ENCODE results near the gene IFNL4. TPM values are rescaled to one million over a fixed set of nuclear protein-coding genes. Genes with fewer than 3 reads are reported as not detected.
A peak's percentile ranks its signal among the peaks of the same experiment; 100 is the strongest.

Gene IFNL4
- total and polyA plus RNA-seq, 2 donors (not counting 1 experiment from before 2014, with no cell fraction given): not detected

DNA sequence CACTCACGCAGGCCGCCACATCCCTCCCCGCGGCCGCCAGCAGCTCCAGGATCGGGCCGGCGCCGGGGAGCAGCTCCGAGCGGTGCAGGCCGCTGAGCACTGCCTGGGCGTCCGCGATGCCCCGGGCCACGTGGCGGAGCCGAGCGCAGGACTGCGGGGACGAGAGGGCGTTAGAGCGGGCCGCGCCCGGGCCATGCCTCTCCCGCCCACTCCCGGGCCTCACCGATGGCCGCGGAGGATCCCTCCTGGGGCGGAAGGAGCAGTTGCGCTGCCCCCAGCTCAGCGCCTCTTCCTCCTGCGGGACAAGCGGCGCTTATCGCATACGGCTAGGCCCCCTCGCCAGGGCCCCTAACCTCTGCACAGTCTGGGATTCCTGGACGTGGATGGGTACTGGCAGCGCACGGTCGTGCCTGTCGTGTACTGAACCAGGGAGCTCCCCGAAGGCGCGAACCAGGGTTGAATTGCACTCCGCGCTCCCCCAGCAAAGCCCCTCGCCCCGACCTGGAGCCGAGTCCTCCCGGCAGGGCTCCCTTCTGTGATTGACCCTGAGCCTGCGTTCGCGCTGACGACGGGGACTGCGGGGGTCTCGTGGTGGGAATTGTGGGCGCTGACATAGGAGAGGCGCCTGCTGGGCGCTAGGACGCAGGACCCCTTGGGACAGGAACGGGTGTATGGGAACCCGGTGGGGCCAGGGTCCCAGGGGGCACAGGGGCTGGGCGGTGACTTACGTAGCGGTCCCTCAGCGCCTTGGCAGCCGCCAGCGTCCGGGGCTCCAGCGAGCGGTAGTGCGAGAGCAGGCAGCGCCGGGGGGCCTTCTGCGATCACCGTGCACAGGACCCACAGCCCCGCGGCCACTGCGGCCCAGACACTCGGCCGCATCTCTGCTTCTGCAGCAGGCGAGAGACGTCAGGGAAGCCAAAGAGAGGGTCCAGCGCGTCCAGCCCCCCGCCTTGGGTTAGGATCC is 673 bp downstream of the IFNL4 start:
- Histone ChIP-seq H3K79me2 (ENCODE audit: control insufficient read depth, insufficient read depth, low read length) (no peaks in the 10 kb centered on the region), H3K4me1 (ENCODE audit: control insufficient read depth in 2 of 2, insufficient read depth in 2 of 2, low read length in 2 of 2) (peaks cover 9 to 12% of the 10 kb centered on the region in 2 donors), H3K27me3 (replicated peaks in 1 of 4; ENCODE audit: control extremely low read depth in 1 of 4, control insufficient read depth in 3 of 4, insufficient read depth in 4 of 4, low read length in 3 of 4) (peaks cover 0 to 15% (median 3%) of the 10 kb centered on the region in 4 experiments), H2AFZ (ENCODE audit: insufficient read depth, low read depth, low read length, poor library complexity, severe bottlenecking) (peak overlapping the region; percentile 54), H3K9me3 (ENCODE audit: control extremely low read depth in 1 of 3, control insufficient read depth in 2 of 3, insufficient read depth in 1 of 3, low read length in 2 of 3) (no peaks in the 10 kb centered on the region), H3K9ac (ENCODE audit: low read length) (no peak overlapping the region), H3K4me2 (replicated peaks; ENCODE audit: low read depth, low read length, poor library complexity, severe bottlenecking) (peak overlapping the region; percentile 59), H3K27ac (ENCODE audit: low read length in 2 of 2) (no peak overlapping the region), H3K36me3 (replicated peaks in 1 of 2; ENCODE audit: control extremely low read depth in 1 of 2, control insufficient read depth in 1 of 2, extremely low read depth in 1 of 2, insufficient read depth in 2 of 2, low read length in 1 of 2) (no peaks in the 10 kb centered on the region), H4K20me1 (ENCODE audit: control insufficient read depth, insufficient read depth, low read length, poor library complexity, severe bottlenecking) (no peaks in the 10 kb centered on the region), H3K4me3 (ENCODE audit: control extremely low read depth in 1 of 5, extremely low read depth in 1 of 5, insufficient read depth in 1 of 5, low read depth in 2 of 5, low read length in 4 of 5) (peak overlapping the region in 1 of 5 experiments; percentile 23)
- TF ChIP-seq, protein P1, sequence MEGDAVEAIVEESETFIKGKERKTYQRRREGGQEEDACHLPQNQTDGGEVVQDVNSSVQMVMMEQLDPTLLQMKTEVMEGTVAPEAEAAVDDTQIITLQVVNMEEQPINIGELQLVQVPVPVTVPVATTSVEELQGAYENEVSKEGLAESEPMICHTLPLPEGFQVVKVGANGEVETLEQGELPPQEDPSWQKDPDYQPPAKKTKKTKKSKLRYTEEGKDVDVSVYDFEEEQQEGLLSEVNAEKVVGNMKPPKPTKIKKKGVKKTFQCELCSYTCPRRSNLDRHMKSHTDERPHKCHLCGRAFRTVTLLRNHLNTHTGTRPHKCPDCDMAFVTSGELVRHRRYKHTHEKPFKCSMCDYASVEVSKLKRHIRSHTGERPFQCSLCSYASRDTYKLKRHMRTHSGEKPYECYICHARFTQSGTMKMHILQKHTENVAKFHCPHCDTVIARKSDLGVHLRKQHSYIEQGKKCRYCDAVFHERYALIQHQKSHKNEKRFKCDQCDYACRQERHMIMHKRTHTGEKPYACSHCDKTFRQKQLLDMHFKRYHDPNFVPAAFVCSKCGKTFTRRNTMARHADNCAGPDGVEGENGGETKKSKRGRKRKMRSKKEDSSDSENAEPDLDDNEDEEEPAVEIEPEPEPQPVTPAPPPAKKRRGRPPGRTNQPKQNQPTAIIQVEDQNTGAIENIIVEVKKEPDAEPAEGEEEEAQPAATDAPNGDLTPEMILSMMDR (IDR thresholded peaks at IDR 0.05): no peak
- no peak for TF ChIP-seq EZH2 (IDR thresholded peaks at IDR 0.05; ENCODE audit: borderline replicate concordance, insufficient read depth, low read depth, low read length, poor library complexity, severe bottlenecking)
- Mint-ChIP-seq H3K4me1 (no peaks in the 10 kb centered on the region), H3K4me3 (no peak overlapping the region), H3K27me3 (peaks cover 13% of the 10 kb centered on the region), H3K27ac (no peak overlapping the region), H3K9me3 (ENCODE audit: insufficient read depth) (no peaks in the 10 kb centered on the region)
- DNase-seq: no peak
- POLR2A ChIA-PET: no interaction called here
- 54% methylated on average over 92 of the region's 92 CpGs for WGBS (ENCODE audit: insufficient coverage)
- CTCF ChIA-PET: no interaction called here
- intact Hi-C loops (cut with micrococcal nuclease): no loop called here
- no peak for ATAC-seq (ENCODE audit: low read depth)
